Heart left ventricle (tissue), 16 donors: Measurements from ENCODE around the gene SLC39A5. TPM values are rescaled to one million over a fixed set of nuclear protein-coding genes. Genes with fewer than 3 reads are reported as not detected.

Source experiments
- ATAC-seq, 4 donors: fragments of 200-7000 bp; cut with Tn5 transposase; one replicate each; pipeline ENCODE4 v1.9.1; 2020 to 2022; ENCODE audit warnings: moderate library complexity in 4 of 4, mild to moderate bottlenecking in 3 of 4, moderate number of reproducible peaks in 1 of 4
- DNase-seq, 5 donors: peaks; one replicate each; pipeline ENCODE4 v3.0.0-alpha.2; 2020
- H3K27ac ChIP-seq, 12 donors: fragments of 200-600 bp; sonication (generic) in 4 of 12; one replicate each; pipeline versions ENCODE4 v1.5.0 to v1.8.0; 2016 to 2022; ENCODE audit warnings: mild to moderate bottlenecking in 2 of 12
- H3K27me3 ChIP-seq, 9 donors: fragments of 200-600 bp; sonication (generic) in 2 of 9; one replicate each; pipeline versions ENCODE4 v1.5.1 to v1.8.0; 2016 to 2022; ENCODE audit warnings: mild to moderate bottlenecking in 3 of 9
- H3K36me3 ChIP-seq, 9 donors: fragments of 200-600 bp; sonication (generic) in 2 of 9; one replicate each; pipeline versions ENCODE4 v1.5.0 to v1.8.0; 2018 to 2022; ENCODE audit warnings: mild to moderate bottlenecking in 2 of 9
- H3K4me1 ChIP-seq, 12 donors: fragments of 200-600 bp; sonication (generic) in 4 of 12; one replicate each; pipeline versions ENCODE4 v1.5.0 to v1.8.0; 2016 to 2022; ENCODE audit warnings: mild to moderate bottlenecking in 3 of 12
- H3K4me3 ChIP-seq, 12 donors: fragments of 200-600 bp; sonication (generic) in 4 of 12; one replicate each; pipeline versions ENCODE4 v1.5.0 to v1.8.0; 2017 to 2022; ENCODE audit warnings: mild to moderate bottlenecking in 9 of 12, moderate library complexity in 4 of 12
- H3K9me3 ChIP-seq, 12 donors: fragments of 200-600 bp; sonication (generic) in 4 of 12; one replicate each; pipeline versions ENCODE4 v1.5.0 to v1.8.0; 2016 to 2022; ENCODE audit warnings: mild to moderate bottlenecking in 1 of 12
- CTCF ChIP-seq, 12 donors: fragments of 200-600 bp; sonication (generic) in 4 of 12; IDR thresholded peaks; one replicate each; pipeline versions ENCODE4 v1.5.0 to v1.8.0; 2018 to 2022; ENCODE audit warnings: antibody characterized with exemption in 12 of 12, mild to moderate bottlenecking in 5 of 12
- POLR2A ChIP-seq, 2 donors: fragments of 450-650 bp; IDR thresholded peaks; one replicate each; pipeline ENCODE4 v1.6.1; 2017; ENCODE audit warnings: antibody characterized with exemption in 2 of 2, mild to moderate bottlenecking in 2 of 2, moderate library complexity in 2 of 2
- WGBS, 4 donors: extraction: QIAGEN DNeasy Blood & Tissue Kit in 2 of 4; methylation state at CpG; one replicate each; pipeline versions ENCODE4 v1.1.5 to v1.1.7; 2013 to 2018; 5-methylcytosine and 5-hydroxymethylcytosine counted together
- intact Hi-C, 10 donors: fragments of 100-400 bp; cut with DNase I; formaldehyde crosslinking; loops; one replicate each; pipeline versions ENCODE4 v1.11.1 to v1.14.2; 2022
- polyA plus RNA-seq, 2 donors: library from polyadenylated mRNA; stranded (reverse); fragments of 200-250 nt; gene quantifications; one replicate each; pipeline ENCODE4 v1.2.3, GENCODE V29; 2013
- total RNA-seq, 9 donors: library from RNA; depleted of rRNA in 2 of 9; stranded (reverse); fragments of >200 nt in 2 of 9; fragmentation: NEBNext Ultra II Directional in 3 of 9; extraction: Animal tissue kit (Norgen Biotek cat#: 25700) in 3 of 9; gene quantifications; one replicate each; pipeline versions ENCODE4 v1.1.0 to v1.2.4, GENCODE V29; 2016 to 2023
- donor health status: ischemic (EF 13 %, LVEDD 7.1; RV severe dilation, severe dysfunction).
- donor health status: healthy with polysubstance abuse.
- donor health status: DM: no; HTN: yes; CAD: no.
- donor health status: DM: no; HTN: no; CAD: no.
- donor health status: ischemic (EF 25% LVEDD 6.9; RV normal size, moderate dysfunction).
- donor health status: ischemic (EF 25% LVEDD 5.7; RV mildly dilated, moderate dysfunction).
- donor health status: healthy.
- donor health status: DM: yes; HTN: yes; CAD: no.
- donor health status: ischemic (EF 35%, LVEDD 5.7; RV mildly dilated, moderate dysfunction).
- donor health status: nonischemic (EF 11% LVEDD 7.7; RV severe dilation, severe dysfunction).
- donor health status: DM: yes; HTN: yes; CAD: no.
- donor health status: PGD.
- donor health status: ischemic (EF 29% LVEDD 5.4; RV normal size, mild dysfunction).
- donor health status: nonischemic (EF 23%, LVEDD 6.1; RV moderate dilation, normal function).

Gene SLC39A5
- total and polyA plus RNA-seq, 11 donors, result 0.12 TPM; not detected in 10

GRCh38 chr12:56223571-56224101 is 6.2 kb upstream of the SLC39A5 start:
- DNase-seq (no peak), ATAC-seq (no peak)
- 23 to 27% (median 25%) methylated on average over 15 of the region's 15 CpGs for WGBS, 4 donors
- Histone ChIP-seq H3K27ac (peak overlapping the region; percentile 19 to 98 (median 86)), H3K36me3 (peaks cover 0 to 17% (median 8%) of the 10 kb centered on the region in 9 donors), H3K27me3 (no peaks in the 10 kb centered on the region), H3K4me3 (peak overlapping the region in 10 of 12 donors; percentile 57 to 97 (median 66)), H3K9me3 (no peaks in the 10 kb centered on the region), H3K4me1 (peaks cover 8 to 51% (median 41%) of the 10 kb centered on the region in 12 donors)
- intact Hi-C loops, result loop anchor here in 9 of 10 donors (1.0 to 10.0 kb wide), 11 partner anchors 30 to 241 kb away; partner anchors contain the start of genes ANKRD52 (in 6 of the 9), ZC3H10 (in 6 of the 9), CS (in 1 of the 9) and ESYT1 (in 1 of the 9)
- TF ChIP-seq POLR2A (IDR thresholded peaks at IDR 0.05), result no peak
- TF ChIP-seq CTCF (IDR thresholded peaks at IDR 0.05), result no peak

- peak within 1 kb of the TSS; percentile 52 to 97 (median 66) for H3K4me3 ChIP-seq
- WGBS, 4 donors, result 1 to 2% (median 1%) methylated on average over 15 to 41 of the region's 41 CpGs
- H3K4me1 ChIP-seq, result peaks cover 8 to 46% (median 37%) of the 10 kb centered on the region in 12 donors
- peaks cover 0 to 23% (median 12%) of the 10 kb centered on the region in 9 donors for H3K36me3 ChIP-seq
- peak within 1 kb of the TSS; percentile 19 to 98 (median 92) for H3K27ac ChIP-seq
- no peaks in the 10 kb centered on the region for H3K27me3 ChIP-seq
- intact Hi-C loops, result loop anchor here in 8 of 10 donors (1.0 to 10.0 kb wide), 10 partner anchors 31 to 241 kb away; partner anchors contain the start of genes ANKRD52 (in 6 of the 8), ZC3H10 (in 4 of the 8), ESYT1 (in 1 of the 8) and SMARCC2 (in 1 of the 8)
- peak in 1 of 2 donors; percentile 55 for TF ChIP-seq POLR2A (IDR thresholded peaks at IDR 0.05)
- peak; percentile 66 to 98 (median 91) for TF ChIP-seq CTCF (IDR thresholded peaks at IDR 0.05)
- DNase-seq (peak; percentile 98 to 99 (median 99)), ATAC-seq (peak; percentile 80 to 90 (median 85))
- no peaks in the 10 kb centered on the region for H3K9me3 ChIP-seq
These were observed 5.6 kb upstream of the SLC39A5 start, which contains the start of gene NABP2 for GRCh38 chr12:56224102-56224701. TSS of gene NABP2 (plus strand) at chr12:56224342. CDS start at chr12:56224857, 515 bp downstream.

- intact Hi-C loops, result loop anchor here in 9 of 10 donors (1.0 to 10.0 kb wide), 11 partner anchors 32 to 240 kb away; partner anchors contain the start of genes ANKRD52 (in 6 of the 9), ZC3H10 (in 4 of the 9), ESYT1 (in 1 of the 9) and SMARCC2 (in 1 of the 9)
- H3K27ac ChIP-seq, result peak overlapping the region in 9 of 12 donors; percentile 71 to 98 (median 84)
These were observed 4.9 kb upstream of the SLC39A5 start for GRCh38 chr12:56224954-56225353.

More at GRCh38 chr12:56224954-56225353, 4.9 kb upstream of the SLC39A5 start:
- peaks cover 8 to 41% (median 32%) of the 10 kb centered on the region in 12 donors for H3K4me1 ChIP-seq
- peak overlapping the region in 11 of 12 donors; percentile 52 to 97 (median 66) for H3K4me3 ChIP-seq
- TF ChIP-seq CTCF (IDR thresholded peaks at IDR 0.05), result no peak
- DNase-seq (peak in 1 of 5 donors; percentile 13), ATAC-seq (no peak)
- H3K36me3 ChIP-seq, result peaks cover 0 to 27% (median 12%) of the 10 kb centered on the region in 9 donors
- no peaks in the 10 kb centered on the region for H3K9me3 ChIP-seq
- H3K27me3 ChIP-seq, result no peaks in the 10 kb centered on the region
- 57 to 72% (median 68%) methylated on average over 7 to 11 of the region's 11 CpGs for WGBS, 4 donors
